ENCODE data around the gene FGD4.

Gene FGD4

GRCh38 chr12:32567296-32567674, 167.9 kb downstream of the FGD4 start:
- H3K4me1 ChIP-seq (ENCODE audit: control insufficient read depth in 1 of 2, insufficient read depth in 2 of 2, low read length in 2 of 2), result peaks cover 4 to 22% of the 10 kb centered on the region in 2 donors
- H3K4me3 ChIP-seq (ENCODE audit: low read depth in 1 of 2, low read length in 2 of 2), result no peak overlapping the region
- no peaks in the 10 kb centered on the region for H3K9me3 ChIP-seq (ENCODE audit: control insufficient read depth in 1 of 2, low read length in 2 of 2)
- no peak overlapping the region for H3K27ac ChIP-seq (ENCODE audit: low read length)
- peaks cover 0 to 10% of the 10 kb centered on the region in 2 donors for H3K36me3 ChIP-seq (ENCODE audit: control insufficient read depth in 1 of 2, insufficient read depth in 2 of 2, low read length in 2 of 2)
- H3K27me3 ChIP-seq (ENCODE audit: low read depth, low read length), result no peaks in the 10 kb centered on the region

GRCh38 chr12:32568228-32568627, 168.9 kb downstream of the FGD4 start:
- H3K36me3 ChIP-seq (ENCODE audit: control insufficient read depth in 1 of 2, insufficient read depth in 2 of 2, low read length in 2 of 2), result peaks cover 0 to 10% of the 10 kb centered on the region in 2 donors
- no peaks in the 10 kb centered on the region for H3K9me3 ChIP-seq (ENCODE audit: control insufficient read depth in 1 of 2, low read length in 2 of 2)
- H3K4me1 ChIP-seq (ENCODE audit: control insufficient read depth in 1 of 2, insufficient read depth in 2 of 2, low read length in 2 of 2), result peaks cover 4 to 22% of the 10 kb centered on the region in 2 donors
- H3K27ac ChIP-seq (ENCODE audit: low read length), result peak overlapping the region; percentile 52
- H3K4me3 ChIP-seq (ENCODE audit: low read depth in 1 of 2, low read length in 2 of 2), result no peak overlapping the region
- H3K27me3 ChIP-seq (ENCODE audit: low read depth, low read length), result no peaks in the 10 kb centered on the region

- H3K27ac ChIP-seq (ENCODE audit: low read length), result peak overlapping the region; percentile 52
- no peaks in the 10 kb centered on the region for H3K27me3 ChIP-seq (ENCODE audit: low read depth, low read length)
- peaks cover 4 to 22% of the 10 kb centered on the region in 2 donors for H3K4me1 ChIP-seq (ENCODE audit: control insufficient read depth in 1 of 2, insufficient read depth in 2 of 2, low read length in 2 of 2)
- no peaks in the 10 kb centered on the region for H3K9me3 ChIP-seq (ENCODE audit: control insufficient read depth in 1 of 2, low read length in 2 of 2)
- peaks cover 0 to 7% of the 10 kb centered on the region in 2 donors for H3K36me3 ChIP-seq (ENCODE audit: control insufficient read depth in 1 of 2, insufficient read depth in 2 of 2, low read length in 2 of 2)
- no peak overlapping the region for H3K4me3 ChIP-seq (ENCODE audit: low read depth in 1 of 2, low read length in 2 of 2)
Measured at GRCh38 chr12:32569259-32569658, 169.9 kb downstream of the FGD4 start.

- H3K4me1 ChIP-seq (ENCODE audit: control insufficient read depth in 1 of 2, insufficient read depth in 2 of 2, low read length in 2 of 2), result no peaks in the 10 kb centered on the region
- no peaks in the 10 kb centered on the region for H3K27me3 ChIP-seq (ENCODE audit: low read depth, low read length)
- no peak overlapping the region for H3K27ac ChIP-seq (ENCODE audit: low read length)
- H3K9me3 ChIP-seq (ENCODE audit: control insufficient read depth in 1 of 2, low read length in 2 of 2), result no peaks in the 10 kb centered on the region
- H3K36me3 ChIP-seq (ENCODE audit: control insufficient read depth in 1 of 2, insufficient read depth in 2 of 2, low read length in 2 of 2), result peaks cover 7 to 12% of the 10 kb centered on the region in 2 donors
- H3K4me3 ChIP-seq (ENCODE audit: low read depth in 1 of 2, low read length in 2 of 2), result no peak overlapping the region
Measured at GRCh38 chr12:32574585-32574984, 175.2 kb downstream of the FGD4 start.

GRCh38 chr12:32577328-32577727, 178.0 kb downstream of the FGD4 start:
- Histone ChIP-seq H3K36me3 (ENCODE audit: control insufficient read depth in 1 of 2, insufficient read depth in 2 of 2, low read length in 2 of 2) (peaks cover 20 to 24% of the 10 kb centered on the region in 2 donors), H3K9me3 (ENCODE audit: control insufficient read depth in 1 of 2, low read length in 2 of 2) (no peaks in the 10 kb centered on the region), H3K27me3 (ENCODE audit: low read depth, low read length) (no peaks in the 10 kb centered on the region), H3K4me1 (ENCODE audit: control insufficient read depth in 1 of 2, insufficient read depth in 2 of 2, low read length in 2 of 2) (no peaks in the 10 kb centered on the region), H3K4me3 (ENCODE audit: low read depth in 1 of 2, low read length in 2 of 2) (no peak overlapping the region), H3K27ac (ENCODE audit: low read length) (no peak overlapping the region)

GRCh38 chr12:32583534-32583933, 184.2 kb downstream of the FGD4 start:
- H3K36me3 ChIP-seq (ENCODE audit: control insufficient read depth in 1 of 2, insufficient read depth in 2 of 2, low read length in 2 of 2), result peaks cover 18 to 20% of the 10 kb centered on the region in 2 donors
- H3K4me1 ChIP-seq (ENCODE audit: control insufficient read depth in 1 of 2, insufficient read depth in 2 of 2, low read length in 2 of 2), result no peaks in the 10 kb centered on the region
- no peak overlapping the region for H3K4me3 ChIP-seq (ENCODE audit: low read depth in 1 of 2, low read length in 2 of 2)
- H3K27ac ChIP-seq (ENCODE audit: low read length), result no peak overlapping the region
- H3K9me3 ChIP-seq (ENCODE audit: control insufficient read depth in 1 of 2, low read length in 2 of 2), result no peaks in the 10 kb centered on the region
- no peaks in the 10 kb centered on the region for H3K27me3 ChIP-seq (ENCODE audit: low read depth, low read length)

- peaks cover 15 to 19% of the 10 kb centered on the region in 2 donors for H3K36me3 ChIP-seq (ENCODE audit: control insufficient read depth in 1 of 2, insufficient read depth in 2 of 2, low read length in 2 of 2)
- H3K4me1 ChIP-seq (ENCODE audit: control insufficient read depth in 1 of 2, insufficient read depth in 2 of 2, low read length in 2 of 2), result no peaks in the 10 kb centered on the region
Measured at GRCh38 chr12:32585680-32586079, 186.3 kb downstream of the FGD4 start.

GRCh38 chr12:32586390-32586789, 187.0 kb downstream of the FGD4 start:
- H3K36me3 ChIP-seq (ENCODE audit: control insufficient read depth in 1 of 2, insufficient read depth in 2 of 2, low read length in 2 of 2), result peaks cover 17 to 20% of the 10 kb centered on the region in 2 donors
- H3K27me3 ChIP-seq (ENCODE audit: low read depth, low read length), result no peaks in the 10 kb centered on the region
- no peaks in the 10 kb centered on the region for H3K9me3 ChIP-seq (ENCODE audit: control insufficient read depth in 1 of 2, low read length in 2 of 2)
- no peak overlapping the region for H3K4me3 ChIP-seq (ENCODE audit: low read depth in 1 of 2, low read length in 2 of 2)
- H3K4me1 ChIP-seq (ENCODE audit: control insufficient read depth in 1 of 2, insufficient read depth in 2 of 2, low read length in 2 of 2), result no peaks in the 10 kb centered on the region
- H3K27ac ChIP-seq (ENCODE audit: low read length), result no peak overlapping the region

More at GRCh38 chr12:32585680-32586079, 186.3 kb downstream of the FGD4 start:
- Histone ChIP-seq H3K27me3 (ENCODE audit: low read depth, low read length) (no peaks in the 10 kb centered on the region), H3K4me3 (ENCODE audit: low read depth in 1 of 2, low read length in 2 of 2) (no peak overlapping the region), H3K27ac (ENCODE audit: low read length) (no peak overlapping the region), H3K9me3 (ENCODE audit: control insufficient read depth in 1 of 2, low read length in 2 of 2) (no peaks in the 10 kb centered on the region)

- Histone ChIP-seq H3K9me3 (ENCODE audit: control insufficient read depth in 1 of 2, low read length in 2 of 2) (no peaks in the 10 kb centered on the region), H3K27me3 (ENCODE audit: low read depth, low read length) (no peaks in the 10 kb centered on the region), H3K36me3 (ENCODE audit: control insufficient read depth in 1 of 2, insufficient read depth in 2 of 2, low read length in 2 of 2) (peaks cover 9 to 11% of the 10 kb centered on the region in 2 donors), H3K4me3 (ENCODE audit: low read depth in 1 of 2, low read length in 2 of 2) (no peak overlapping the region), H3K4me1 (ENCODE audit: control insufficient read depth in 1 of 2, insufficient read depth in 2 of 2, low read length in 2 of 2) (no peaks in the 10 kb centered on the region), H3K27ac (ENCODE audit: low read length) (no peak overlapping the region)
Measured at GRCh38 chr12:32587581-32588495, 188.5 kb downstream of the FGD4 start.

- no peak overlapping the region for H3K27ac ChIP-seq (ENCODE audit: low read length)
- no peaks in the 10 kb centered on the region for H3K27me3 ChIP-seq (ENCODE audit: low read depth, low read length)
- no peak overlapping the region for H3K4me3 ChIP-seq (ENCODE audit: low read depth in 1 of 2, low read length in 2 of 2)
- no peaks in the 10 kb centered on the region for H3K4me1 ChIP-seq (ENCODE audit: control insufficient read depth in 1 of 2, insufficient read depth in 2 of 2, low read length in 2 of 2)
- H3K36me3 ChIP-seq (ENCODE audit: control insufficient read depth in 1 of 2, insufficient read depth in 2 of 2, low read length in 2 of 2), result peaks cover 9 to 11% of the 10 kb centered on the region in 2 donors
- no peaks in the 10 kb centered on the region for H3K9me3 ChIP-seq (ENCODE audit: control insufficient read depth in 1 of 2, low read length in 2 of 2)
Measured at GRCh38 chr12:32588604-32589003, 189.2 kb downstream of the FGD4 start.

GRCh38 chr12:32589165-32589865, 190.0 kb downstream of the FGD4 start:
- H3K4me1 ChIP-seq (ENCODE audit: control insufficient read depth in 1 of 2, insufficient read depth in 2 of 2, low read length in 2 of 2), result no peaks in the 10 kb centered on the region
- peak overlapping the region; percentile 17 for H3K27ac ChIP-seq (ENCODE audit: low read length)
- H3K36me3 ChIP-seq (ENCODE audit: control insufficient read depth in 1 of 2, insufficient read depth in 2 of 2, low read length in 2 of 2), result peaks cover 6 to 11% of the 10 kb centered on the region in 2 donors
- no peak overlapping the region for H3K4me3 ChIP-seq (ENCODE audit: low read depth in 1 of 2, low read length in 2 of 2)
- no peaks in the 10 kb centered on the region for H3K27me3 ChIP-seq (ENCODE audit: low read depth, low read length)
- no peaks in the 10 kb centered on the region for H3K9me3 ChIP-seq (ENCODE audit: control insufficient read depth in 1 of 2, low read length in 2 of 2)

Measured in muscle layer of duodenum (tissue), 2 donors.